HG03066 (cell line): ENCODE results near the gene BCAR3.
A peak's percentile ranks its signal among the peaks of the same experiment; 100 is the strongest.

Source experiments
- ATAC-seq: cut with Tn5 transposase; IDR thresholded peaks from one replicate; pipeline ENCODE4 v1.9.1; 2021; ENCODE audit warnings: low read depth; ENCODE audit not compliant: unreplicated experiment

BCAR3 gene

DNA sequence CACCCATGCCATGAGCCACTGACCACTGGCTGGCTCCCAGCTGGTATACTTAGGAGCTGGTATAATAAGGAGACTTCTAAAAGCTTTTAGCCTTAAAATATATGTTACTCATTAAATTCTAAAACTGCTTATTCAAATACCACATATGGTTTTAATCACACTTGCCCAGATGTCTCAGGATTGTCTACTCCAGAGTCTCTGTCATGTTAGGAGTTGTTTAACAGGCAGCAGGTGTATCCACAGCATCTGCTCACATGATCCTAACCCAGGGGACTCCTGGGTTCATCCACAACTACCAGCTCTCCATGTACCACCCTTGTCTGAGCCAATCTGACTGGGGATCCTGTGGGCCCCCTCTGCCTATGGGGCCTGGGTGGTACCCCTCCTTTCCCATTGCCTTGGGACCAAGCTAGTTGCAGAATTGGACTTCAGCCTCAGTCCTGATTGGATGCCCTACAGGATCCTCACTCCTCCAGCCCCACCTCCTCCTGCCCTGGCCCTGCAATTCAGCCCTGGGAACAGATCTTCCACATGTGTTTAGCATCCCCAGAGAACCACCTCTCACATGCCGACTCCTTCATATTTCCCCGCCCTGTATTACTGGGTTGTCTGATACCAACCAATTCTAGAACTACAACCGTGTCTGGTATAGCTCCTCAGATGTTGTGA is 61.3 kb downstream of the BCAR3 start:
- ATAC-seq: no peak

DNA sequence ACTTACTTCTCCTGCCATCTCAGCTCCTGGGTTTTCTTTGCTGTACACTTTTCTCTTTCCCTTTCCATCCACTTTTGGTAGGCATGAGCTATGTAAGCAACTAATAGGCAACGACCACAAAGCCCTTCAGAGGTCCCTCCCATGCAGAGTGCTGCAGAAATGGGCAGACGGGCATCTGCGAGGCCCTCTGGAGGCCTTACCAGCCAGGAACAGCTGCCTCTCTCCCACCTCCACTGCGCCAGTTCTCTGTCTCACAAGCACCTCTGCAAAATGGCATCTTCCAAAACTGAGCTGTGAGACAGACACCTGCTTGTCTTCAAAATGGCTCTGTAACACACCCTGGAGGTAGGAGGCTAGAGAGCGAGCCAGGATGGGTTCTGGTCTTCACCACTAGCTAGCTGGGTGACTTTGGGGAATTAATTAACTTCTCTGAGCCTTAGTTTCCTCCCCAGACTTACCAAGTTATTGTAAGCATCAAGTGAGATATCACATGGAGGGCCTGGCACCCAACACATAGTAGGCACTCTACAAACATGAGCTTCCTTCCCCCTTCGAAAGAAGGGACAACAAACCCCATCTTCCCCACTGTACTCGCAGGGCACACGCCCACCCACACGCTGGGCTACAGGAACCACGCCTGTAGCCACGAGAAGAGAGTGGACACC is 62.0 kb downstream of the BCAR3 start:
- no peak for ATAC-seq

DNA sequence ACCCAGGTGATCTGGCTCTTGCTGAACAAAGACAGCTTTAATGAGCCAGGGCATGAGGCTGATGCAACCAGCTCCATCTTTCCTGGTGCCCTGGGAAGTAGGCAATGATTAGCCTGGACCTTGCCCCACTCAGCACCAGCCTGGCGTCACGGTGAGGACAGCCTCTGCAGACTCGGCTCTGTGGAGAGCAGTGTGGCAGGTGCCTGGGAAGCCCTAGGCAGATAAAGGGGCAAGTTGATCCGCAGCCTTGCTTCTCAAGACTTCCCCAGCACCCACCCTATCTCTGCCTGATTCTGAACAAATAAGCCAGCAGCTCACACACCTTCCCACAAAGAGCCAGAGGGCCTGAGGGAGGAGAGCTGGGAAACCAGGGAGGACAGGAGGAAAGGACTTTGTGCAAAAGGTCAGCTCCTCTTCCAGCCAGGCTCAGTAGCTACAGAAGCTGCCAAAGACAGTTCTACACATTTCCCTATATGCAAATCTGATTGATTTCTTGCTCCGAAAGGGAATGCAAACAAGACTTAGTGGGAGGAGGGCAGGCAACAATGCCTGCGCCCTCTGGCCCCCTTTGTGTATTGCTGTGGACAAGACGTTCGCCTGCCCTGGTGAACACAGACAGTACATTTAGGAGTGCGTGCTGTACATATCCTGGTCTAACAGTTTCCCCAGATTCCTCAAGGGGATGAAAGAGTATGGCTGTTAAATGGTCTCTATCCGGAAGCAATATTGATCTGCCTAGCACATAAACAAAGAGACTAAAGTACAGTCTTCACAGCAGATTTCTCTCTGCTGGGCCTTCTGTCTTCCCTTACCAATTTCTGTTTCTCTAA is 63.8 kb downstream of the BCAR3 start:
- no peak for ATAC-seq

DNA sequence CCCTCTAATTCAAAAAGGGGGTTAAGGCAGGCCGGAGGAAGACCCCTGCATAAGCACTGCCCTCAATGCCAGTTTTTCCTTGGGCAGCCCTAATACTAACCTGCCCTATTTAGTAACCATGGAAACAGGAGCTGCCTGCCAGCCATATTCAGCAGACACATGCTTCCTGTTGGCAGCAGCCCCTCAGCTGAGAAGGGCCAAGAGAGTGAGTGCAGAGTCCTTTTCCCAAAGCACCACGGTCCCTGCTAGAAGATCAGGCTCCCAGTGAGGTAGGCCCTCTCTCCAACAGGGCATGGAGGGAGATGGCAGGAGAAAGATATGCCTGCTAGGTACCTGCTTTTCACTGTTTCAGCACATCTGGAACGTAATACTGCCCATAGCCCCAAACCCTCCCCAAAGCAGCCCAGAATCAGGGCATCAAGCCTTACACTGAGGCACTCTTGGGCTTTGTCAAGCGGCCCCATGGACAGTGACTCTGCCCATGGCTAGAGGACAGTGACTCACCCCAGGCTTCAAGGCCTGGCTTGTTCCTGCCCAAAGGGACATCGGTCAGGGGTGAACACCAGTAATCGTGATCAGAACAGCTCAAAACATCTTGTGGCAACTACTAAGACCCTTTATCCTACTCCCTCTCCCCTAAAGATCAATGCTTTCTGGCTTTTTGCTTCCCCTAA is 64.5 kb downstream of the BCAR3 start:
- no peak for ATAC-seq

DNA sequence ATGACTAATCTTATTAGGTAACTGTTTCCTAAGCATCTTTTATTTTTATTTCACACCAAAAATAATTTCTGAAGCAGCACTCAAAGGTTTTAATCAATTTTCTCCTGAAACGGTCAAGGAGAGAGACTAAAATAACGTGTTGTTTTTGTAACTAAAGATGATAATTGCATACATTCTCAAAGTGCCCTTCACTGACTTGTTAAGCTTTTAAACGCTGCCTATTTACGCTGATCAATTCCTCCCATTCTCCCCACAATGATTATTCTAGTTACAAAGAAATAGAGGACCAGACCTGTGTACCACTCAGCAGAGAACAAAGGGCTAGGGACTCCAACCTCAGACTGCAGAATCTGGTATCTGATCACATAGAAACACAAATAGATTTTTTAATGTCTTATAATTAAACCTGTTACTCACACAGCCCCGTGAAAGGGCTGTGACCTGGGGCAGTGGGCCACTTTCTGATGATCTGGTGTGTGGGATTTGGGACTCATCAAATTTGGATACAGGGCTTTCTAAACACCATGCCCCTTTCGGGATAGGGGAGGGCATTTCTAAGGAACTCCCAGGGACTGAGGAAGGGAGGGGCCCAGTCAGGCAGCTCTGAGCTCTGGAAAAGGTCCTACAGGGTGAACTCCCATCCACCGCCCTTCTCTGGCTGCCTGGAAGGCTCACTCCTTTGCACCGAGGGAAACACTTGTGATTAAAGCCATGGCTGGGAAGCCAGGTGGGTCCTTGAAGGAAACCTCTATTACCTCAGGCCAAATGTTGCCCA is 65.2 kb downstream of the BCAR3 start:
- no peak for ATAC-seq

DNA sequence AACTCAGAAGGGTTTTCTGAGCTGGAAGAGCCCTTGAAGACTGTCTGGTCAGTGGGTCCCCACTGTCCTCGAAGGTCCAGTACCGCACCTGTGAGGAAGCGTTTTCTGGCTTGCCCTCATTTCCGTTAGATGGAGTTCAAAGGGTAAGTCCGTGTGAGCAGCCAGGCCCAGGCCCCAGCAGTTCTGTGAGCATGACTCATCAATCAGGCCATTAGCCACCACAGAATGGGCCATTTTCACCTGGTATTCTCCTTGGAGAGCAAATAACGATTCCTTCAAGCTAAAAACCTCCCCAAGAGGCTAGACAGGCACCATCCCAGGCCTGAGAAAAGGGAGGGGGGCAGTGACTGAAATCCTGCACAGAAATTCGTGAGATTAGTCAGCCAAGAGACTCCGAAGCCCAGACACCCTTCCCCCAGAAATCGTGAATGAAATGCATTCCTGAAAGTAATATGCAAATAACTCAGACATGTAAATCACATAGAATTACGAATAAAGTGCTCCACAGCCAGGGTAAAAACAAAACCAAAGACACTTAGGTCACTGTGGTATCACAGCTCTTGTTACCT is 66.0 kb downstream of the BCAR3 start:
- ATAC-seq: peak; percentile 72

DNA sequence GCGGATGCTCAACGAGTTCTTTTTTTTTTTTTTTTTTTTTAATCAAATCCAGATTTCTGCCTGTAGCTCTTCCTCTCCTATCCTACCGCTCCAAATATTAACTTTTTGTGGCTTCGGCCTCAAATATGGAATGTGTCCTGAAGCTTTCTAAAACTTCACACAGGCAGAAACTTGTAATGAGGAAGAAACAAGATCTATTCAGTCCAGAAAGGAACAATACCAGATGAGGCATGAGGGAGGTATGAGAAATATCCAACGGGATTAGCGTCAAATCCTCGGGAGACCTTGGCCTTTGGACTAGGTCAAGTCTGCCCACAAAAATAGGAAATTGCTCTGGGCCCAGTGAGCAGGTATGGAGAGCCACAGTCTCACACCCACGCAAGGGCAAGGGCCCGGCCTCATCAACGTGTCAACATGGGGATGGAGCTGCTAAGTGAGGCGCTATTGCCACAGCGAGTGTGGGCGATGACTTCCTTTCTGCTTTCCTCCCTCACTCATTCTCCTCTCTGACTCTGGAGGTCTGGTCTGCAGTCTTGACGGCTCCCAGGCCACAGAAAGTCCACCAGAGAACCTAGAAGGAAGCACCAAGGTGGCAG is 66.6 kb downstream of the BCAR3 start:
- peak; percentile 57 for ATAC-seq

DNA sequence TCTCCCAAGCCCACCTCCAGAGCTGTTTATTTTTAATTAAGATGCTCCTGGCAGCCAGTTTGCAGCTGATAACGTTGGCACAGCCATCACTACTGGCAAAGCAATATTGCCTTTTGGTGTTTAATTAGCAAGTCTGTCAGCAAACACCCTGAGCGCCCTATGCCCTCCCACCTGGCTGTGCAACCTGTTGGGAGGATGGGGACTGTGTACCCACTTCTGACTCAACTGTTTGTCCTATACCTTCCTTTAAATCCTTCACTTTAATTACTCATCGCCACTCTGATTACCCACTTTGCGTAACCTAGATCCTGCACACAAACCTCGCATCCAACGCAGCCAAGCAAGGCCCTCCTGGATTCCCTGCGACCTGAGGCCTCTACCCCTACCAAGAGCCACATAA is 67.1 kb downstream of the BCAR3 start:
- no peak for ATAC-seq

DNA sequence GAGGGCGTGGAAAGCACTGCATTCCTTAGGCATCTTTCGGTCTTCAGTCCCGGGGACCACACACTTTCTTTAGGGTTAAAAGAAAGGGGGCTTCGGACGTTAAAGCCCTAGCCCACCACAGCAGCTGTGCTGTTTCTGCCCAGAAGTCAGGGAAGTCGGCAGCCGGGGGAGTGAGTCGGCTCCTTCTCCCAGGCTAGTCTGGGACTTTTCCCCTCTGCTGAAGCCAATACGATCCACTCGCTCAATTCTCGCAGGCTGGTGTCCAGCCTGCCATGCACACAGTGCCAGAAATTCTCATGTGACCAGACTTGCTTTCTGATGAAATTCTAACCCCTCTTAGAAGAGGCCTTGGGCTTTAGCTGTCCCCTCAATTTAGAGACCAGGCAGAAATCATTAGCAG is 67.7 kb downstream of the BCAR3 start:
- no peak for ATAC-seq

DNA sequence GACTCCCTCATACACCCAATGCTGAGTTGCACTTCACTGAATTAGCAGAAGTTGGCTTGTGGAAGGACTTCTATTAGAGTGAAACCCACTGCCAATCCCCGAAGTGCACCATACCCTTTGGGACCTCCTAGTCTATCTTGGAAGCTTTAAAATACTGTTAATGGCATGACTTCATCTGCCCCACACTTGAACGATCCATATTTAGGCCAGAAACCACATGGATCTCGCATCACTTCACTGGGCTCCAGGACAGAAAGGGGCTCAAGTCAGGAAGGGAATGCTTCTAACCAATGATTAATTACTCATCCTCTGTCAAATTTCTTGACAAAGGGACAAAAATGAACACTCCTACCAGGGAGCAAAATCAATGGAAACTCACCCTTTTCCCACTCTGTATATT is 69.1 kb downstream of the BCAR3 start:
- no peak for ATAC-seq

DNA sequence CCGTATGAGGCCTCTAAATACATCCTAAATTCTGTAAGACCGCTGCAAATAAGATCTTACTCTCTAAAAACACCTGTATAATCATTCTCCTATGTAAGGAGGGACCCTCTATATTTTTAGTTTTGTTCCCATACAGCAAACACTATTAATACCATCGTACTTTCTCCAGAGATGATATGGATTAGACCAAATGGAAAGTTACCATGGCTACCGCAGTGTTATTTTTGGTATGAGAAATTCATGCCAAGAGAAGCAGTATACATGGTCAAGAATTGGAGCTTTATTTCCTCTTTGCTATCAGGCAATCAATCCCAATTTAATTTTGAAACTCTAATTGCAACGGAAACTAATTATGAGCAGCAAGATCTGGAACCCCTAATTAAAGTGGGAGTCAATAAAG is 70.0 kb downstream of the BCAR3 start:
- ATAC-seq: no peak

DNA sequence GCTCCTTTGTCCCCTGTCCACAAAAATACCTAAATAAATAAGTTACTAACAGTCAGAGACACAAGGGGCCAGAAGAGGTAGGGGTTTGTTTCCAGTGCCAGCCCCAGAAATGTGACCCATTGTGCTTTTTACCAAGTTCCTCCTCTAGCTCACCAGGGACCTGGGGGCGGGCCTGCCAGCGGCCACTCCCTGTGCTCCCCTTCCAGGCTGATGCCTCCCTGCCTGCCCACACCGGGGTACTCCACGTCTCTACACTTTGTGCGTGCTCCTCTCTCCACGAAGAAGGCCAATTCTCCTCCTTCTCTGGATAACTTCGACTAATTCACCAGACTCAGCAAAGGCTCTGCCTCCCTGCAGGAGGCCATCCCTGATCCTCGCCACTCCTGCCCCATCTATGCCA is 72.1 kb downstream of the BCAR3 start:
- ATAC-seq: no peak

DNA sequence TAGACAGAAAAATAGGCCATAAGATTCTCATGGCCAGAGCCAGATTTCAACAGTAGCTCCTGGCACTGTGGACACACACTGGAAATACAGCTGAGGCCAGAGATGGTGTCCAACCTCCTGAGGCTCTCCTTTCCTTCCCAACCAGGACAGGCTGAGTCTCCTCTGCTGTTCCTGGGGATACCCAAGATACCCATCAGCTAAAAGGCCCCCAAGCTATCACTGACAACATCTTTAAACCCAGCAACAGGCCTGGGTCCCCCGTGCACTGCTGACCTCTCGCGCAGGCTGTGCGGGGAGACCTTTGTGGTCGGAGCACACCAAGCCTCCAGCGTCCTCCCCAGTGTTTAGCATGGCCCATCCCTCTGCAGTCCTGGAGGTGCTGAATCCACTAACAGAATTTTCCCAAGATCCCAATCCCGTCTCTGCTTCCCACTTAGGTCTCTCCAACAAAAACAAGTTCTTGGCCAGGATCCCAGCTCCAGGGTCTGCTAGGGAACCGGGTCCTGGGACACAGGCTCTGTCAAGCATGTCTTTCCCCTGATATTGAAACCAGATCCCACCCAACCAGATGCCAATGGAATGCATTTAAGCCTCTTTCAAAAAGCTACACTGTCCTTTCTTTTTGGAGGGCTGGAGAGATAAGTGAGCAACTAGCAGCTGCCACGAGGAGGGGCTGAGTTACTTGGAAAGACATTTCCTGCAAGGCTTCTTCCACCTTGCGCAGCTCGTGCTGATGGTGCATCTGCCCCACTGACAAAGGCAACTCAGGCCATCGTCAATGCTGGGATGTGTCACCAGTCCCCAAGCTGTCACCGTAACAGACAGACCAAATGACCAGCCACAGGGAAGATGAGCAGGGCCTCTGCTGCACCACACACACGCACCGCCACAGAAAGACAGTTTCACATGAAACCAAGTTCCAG is 73.2 kb downstream of the BCAR3 start:
- ATAC-seq: peak; percentile 20

DNA sequence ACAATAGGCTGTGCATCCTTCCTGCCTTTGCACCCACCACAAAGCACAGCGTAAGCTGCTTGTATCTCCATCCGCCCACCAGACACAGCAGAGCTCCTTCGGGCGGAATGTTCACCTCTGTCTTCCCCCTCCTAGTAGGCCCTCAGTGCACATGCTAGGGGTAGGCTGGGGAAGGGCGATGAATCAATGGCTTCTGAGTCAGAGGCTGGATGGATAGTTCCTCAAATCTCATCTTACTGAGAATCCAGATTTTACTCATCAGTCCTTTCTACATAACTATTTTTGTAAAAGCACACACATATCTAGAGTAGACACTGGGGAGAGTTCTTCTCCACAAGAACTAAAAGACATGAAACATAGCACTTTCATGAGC is 73.8 kb downstream of the BCAR3 start:
- ATAC-seq: peak; percentile 89

DNA sequence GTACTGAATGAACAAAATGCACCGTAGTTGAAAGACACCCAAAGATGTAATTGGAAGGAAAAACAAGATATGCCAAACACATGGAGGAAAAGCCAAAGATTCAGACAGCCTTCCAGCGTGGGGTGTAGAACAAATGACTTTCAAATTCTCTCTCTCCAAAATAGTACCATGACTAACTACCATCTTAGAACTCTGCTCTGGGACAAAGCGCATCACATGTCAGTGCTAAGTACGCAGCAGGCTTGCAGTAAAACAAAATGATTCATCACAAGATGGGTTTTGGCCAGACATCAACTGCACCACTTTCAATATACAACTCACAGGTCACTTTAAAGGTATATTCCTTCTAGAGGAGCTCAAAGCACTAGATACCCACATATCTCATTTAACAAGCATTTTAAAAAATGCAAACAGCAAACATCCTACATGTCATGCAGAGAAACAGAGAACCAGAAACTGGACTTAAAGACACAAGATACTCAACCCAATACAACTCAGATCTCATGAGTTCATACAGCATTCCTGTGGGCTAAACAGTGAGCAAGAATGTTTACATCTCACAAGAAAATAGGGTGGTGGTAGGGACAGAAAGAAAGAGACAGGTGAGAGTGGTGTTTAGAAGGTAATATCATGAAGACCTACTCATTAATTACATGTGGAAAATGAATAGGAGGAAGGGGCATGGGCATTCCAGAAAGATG is 75.7 kb downstream of the BCAR3 start:
- no peak for ATAC-seq

DNA sequence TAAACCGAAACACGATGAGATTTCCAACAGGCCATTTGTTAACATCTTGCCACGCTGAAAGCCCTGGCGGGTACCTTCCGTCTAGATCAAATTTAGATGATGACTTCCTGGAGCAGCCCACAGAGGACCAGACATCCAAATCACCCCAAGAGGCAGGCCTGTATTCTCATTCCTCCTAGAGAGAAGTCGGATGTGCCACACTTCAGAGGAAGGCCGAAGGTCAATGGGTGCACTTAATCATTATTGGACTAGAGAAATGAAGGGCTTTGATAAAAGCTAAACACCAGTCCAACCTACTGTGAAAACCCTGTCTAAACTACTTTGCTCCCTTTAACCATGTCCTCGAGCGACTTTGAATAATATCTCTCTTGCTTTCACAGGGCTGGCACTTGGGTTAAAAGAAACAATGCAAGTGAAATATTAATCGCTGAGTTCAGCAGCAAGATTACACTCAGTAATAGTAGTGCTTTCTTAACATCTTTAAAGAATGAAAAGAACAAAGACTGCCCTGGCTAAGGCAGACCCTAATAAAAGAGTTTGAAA is 76.5 kb downstream of the BCAR3 start:
- no peak for ATAC-seq

DNA sequence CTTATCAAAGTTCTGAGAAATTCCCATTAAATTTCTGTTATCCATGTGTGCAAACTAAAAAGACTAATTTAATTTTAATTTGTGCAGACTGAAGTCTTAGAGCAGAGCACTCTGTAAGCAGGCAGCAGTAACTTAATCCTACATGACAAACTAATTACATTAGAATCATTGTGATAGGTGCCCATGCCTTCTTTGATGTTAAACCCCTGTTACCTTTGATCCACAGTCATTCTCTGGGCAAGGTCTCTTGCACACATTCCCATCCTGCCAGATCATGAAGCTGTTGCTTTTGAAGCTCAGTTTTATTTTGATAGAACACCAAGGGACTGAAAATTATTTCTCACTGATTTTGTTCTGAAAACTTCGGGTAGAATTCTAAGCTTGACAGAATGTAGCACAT is 77.2 kb downstream of the BCAR3 start:
- no peak for ATAC-seq

DNA sequence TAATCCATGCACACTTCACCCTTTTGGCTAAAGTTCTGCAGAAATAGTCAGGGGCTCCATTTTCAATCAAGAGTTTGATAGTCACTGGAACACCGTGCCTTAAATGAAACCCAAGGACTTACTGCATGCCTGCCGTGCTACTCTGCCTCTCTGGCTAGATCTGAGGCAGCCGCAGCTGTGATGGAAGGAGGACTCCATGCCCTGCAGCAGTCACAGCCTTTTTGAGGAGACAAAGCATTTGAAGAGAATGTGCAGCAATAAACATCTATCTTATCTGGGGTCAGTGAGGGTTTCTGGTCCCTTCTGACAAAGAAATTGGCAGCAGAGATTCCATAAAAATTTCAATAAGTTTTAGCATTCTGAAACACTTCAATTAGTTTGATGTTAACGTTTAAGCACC is 78.0 kb downstream of the BCAR3 start:
- ATAC-seq: no peak
